ENCODE data around the gene F8. TPM values are rescaled to one million over a fixed set of nuclear protein-coding genes. Genes with fewer than 3 reads are reported as not detected.

F8 gene
- total RNA-seq, 1 experiment from 2014 or later, result 15.2 TPM

DNA sequence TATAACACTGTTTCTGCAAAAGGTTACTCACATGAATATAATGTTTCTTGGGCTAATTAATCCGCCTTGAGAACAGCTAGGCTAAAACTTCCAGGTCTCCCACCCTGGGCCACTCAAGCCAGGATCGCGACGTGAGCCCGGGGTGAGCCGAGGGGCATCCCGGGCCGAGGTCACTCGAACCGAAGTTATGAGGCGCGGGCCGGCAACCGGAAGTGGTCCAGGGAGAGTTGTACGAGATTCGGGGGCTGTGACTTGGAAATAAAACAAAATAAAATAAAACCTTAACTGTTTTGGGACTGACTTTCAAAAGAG is 48.1 kb upstream of the F8 start:
- H3K27me3 ChIP-seq (ENCODE audit: insufficient read depth, low read depth), result no peaks in the 10 kb centered on the region
- ChIA-PET CTCF (no interaction called here), POLR2A (ENCODE audit: unreplicated experiment) (no interaction called here)
- H3K9me2 ChIP-seq (ENCODE audit: insufficient read depth), result no peaks in the 10 kb centered on the region
- H3K4me3 ChIP-seq, result peak overlapping the region; percentile 67
- no peaks in the 10 kb centered on the region for H3K36me3 ChIP-seq (ENCODE audit: low read depth)
- intact Hi-C loops (cut with micrococcal nuclease; ENCODE audit: unreplicated experiment), result loop anchor here (2.0 kb wide), 1 partner anchor 44 kb away; the partner anchor contains the start of gene FUNDC2
- H4K20me1 ChIP-seq (ENCODE audit: insufficient read depth), result no peaks in the 10 kb centered on the region
- peak overlapping the region; percentile 90 for H2AFZ ChIP-seq
- TF ChIP-seq, protein P1, sequence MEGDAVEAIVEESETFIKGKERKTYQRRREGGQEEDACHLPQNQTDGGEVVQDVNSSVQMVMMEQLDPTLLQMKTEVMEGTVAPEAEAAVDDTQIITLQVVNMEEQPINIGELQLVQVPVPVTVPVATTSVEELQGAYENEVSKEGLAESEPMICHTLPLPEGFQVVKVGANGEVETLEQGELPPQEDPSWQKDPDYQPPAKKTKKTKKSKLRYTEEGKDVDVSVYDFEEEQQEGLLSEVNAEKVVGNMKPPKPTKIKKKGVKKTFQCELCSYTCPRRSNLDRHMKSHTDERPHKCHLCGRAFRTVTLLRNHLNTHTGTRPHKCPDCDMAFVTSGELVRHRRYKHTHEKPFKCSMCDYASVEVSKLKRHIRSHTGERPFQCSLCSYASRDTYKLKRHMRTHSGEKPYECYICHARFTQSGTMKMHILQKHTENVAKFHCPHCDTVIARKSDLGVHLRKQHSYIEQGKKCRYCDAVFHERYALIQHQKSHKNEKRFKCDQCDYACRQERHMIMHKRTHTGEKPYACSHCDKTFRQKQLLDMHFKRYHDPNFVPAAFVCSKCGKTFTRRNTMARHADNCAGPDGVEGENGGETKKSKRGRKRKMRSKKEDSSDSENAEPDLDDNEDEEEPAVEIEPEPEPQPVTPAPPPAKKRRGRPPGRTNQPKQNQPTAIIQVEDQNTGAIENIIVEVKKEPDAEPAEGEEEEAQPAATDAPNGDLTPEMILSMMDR (conservative IDR thresholded peaks at IDR 0.05), result no peak
- TF ChIP-seq EZH2 (IDR thresholded peaks at IDR 0.05; ENCODE audit: low read depth), result no peak
- peaks cover 61% of the 10 kb centered on the region for H3K79me2 ChIP-seq (ENCODE audit: low read depth)
- H3K4me2 ChIP-seq, result peak overlapping the region; percentile 77
- no TSS peak for BruUV-seq (replicated peaks)
- DNase-seq, result no peak
- peaks cover 12% of the 10 kb centered on the region for H3F3A ChIP-seq (ENCODE audit: insufficient read depth, low read depth)
- H3K27ac ChIP-seq, result peak overlapping the region; percentile 67
- H3K9me3 ChIP-seq (ENCODE audit: insufficient read depth, low read depth), result no peaks in the 10 kb centered on the region
- H3K4me1 ChIP-seq (replicated peaks; ENCODE audit: insufficient read depth), result peaks cover 40% of the 10 kb centered on the region

DNA sequence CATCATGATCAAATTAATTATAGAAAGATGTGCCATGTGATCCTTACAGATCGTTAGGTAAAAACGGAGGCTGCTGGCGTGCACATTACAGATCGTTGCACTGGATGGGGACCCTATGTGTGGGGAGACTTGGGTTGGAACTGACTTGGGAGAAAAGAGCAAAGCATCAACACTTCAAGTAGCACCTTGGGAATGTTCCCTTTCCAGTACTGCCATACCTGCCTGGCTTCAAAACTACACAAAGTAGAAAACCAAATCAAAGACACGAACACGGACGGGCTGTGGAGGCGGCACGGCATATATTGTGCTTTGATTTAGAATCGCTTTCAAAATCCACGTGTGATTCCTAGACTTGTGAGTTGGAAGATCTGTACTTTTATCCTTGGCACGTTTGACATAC is 47.5 kb upstream of the F8 start:
- H3K36me3 ChIP-seq (ENCODE audit: low read depth), result no peaks in the 10 kb centered on the region
- H3F3A ChIP-seq (ENCODE audit: insufficient read depth, low read depth), result peaks cover 17% of the 10 kb centered on the region
- TSS peak; percentile 77 for BruUV-seq (replicated peaks)
- H3K79me2 ChIP-seq (ENCODE audit: low read depth), result peaks cover 61% of the 10 kb centered on the region
- POLR2A ChIA-PET (ENCODE audit: unreplicated experiment), result interaction anchor here (0.6 to 0.7 kb wide), 2 partner anchors 8 to 591 kb away, joined by 4 to 6 read pairs; no protein-coding TSS in a partner anchor
- H3K9me2 ChIP-seq (ENCODE audit: insufficient read depth), result no peaks in the 10 kb centered on the region
- peak overlapping the region; percentile 67 for H3K27ac ChIP-seq
- H3K4me2 ChIP-seq, result peak overlapping the region; percentile 77
- peak overlapping the region; percentile 67 for H3K4me3 ChIP-seq
- intact Hi-C loops (cut with micrococcal nuclease; ENCODE audit: unreplicated experiment), result loop anchor here (2.0 kb wide), 1 partner anchor 43 kb away; the partner anchor contains the start of gene FUNDC2
- no peaks in the 10 kb centered on the region for H4K20me1 ChIP-seq (ENCODE audit: insufficient read depth)
- H2AFZ ChIP-seq, result peak overlapping the region; percentile 90
- TF ChIP-seq, protein P1 (conservative IDR thresholded peaks at IDR 0.05), result no peak
- TF ChIP-seq EZH2 (IDR thresholded peaks at IDR 0.05; ENCODE audit: low read depth), result no peak
- H3K4me1 ChIP-seq (replicated peaks; ENCODE audit: insufficient read depth), result peaks cover 43% of the 10 kb centered on the region
- no peaks in the 10 kb centered on the region for H3K27me3 ChIP-seq (ENCODE audit: insufficient read depth, low read depth)
- no peaks in the 10 kb centered on the region for H3K9me3 ChIP-seq (ENCODE audit: insufficient read depth, low read depth)
- CTCF ChIA-PET, result no interaction called here
- DNase-seq, result no peak

DNA sequence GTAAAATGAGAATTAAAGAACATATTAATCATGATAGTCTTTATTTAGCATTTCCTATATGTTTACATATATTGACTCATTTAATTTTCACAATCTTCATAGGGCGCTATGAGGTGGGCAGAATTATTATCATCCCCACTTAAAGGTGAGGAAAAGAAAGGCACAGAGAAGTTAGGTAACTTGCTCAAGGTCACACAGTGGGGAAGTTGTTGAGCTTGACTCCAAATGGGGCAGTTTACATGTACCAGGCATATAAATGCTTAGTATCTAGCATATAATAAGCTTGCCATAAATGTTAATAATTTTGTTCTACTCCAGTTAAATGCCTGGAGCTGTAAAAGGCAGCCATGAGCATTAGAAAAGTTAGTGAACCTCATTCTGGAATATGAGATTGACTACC is 46.9 kb upstream of the F8 start:
- intact Hi-C loops (cut with micrococcal nuclease; ENCODE audit: unreplicated experiment), result no loop called here
- ChIA-PET CTCF (no interaction called here), POLR2A (ENCODE audit: unreplicated experiment) (interaction anchor here (0.6 to 0.7 kb wide), 2 partner anchors 8 to 591 kb away, joined by 4 to 6 read pairs; no protein-coding TSS in a partner anchor)
- Histone ChIP-seq H3K4me2 (peak overlapping the region; percentile 77), H3K4me3 (peak overlapping the region; percentile 67; the same call in 1 of the 2 replicates), H3K27ac (peak overlapping the region; percentile 74; the same call in 1 of the 2 replicates), H3F3A (ENCODE audit: insufficient read depth, low read depth) (peaks cover 23% of the 10 kb centered on the region), H3K9me3 (ENCODE audit: insufficient read depth, low read depth) (no peaks in the 10 kb centered on the region), H2AFZ (no peak overlapping the region), H3K4me1 (replicated peaks; ENCODE audit: insufficient read depth) (peaks cover 50% of the 10 kb centered on the region), H3K36me3 (ENCODE audit: low read depth) (no peaks in the 10 kb centered on the region), H3K9me2 (ENCODE audit: insufficient read depth) (no peaks in the 10 kb centered on the region), H4K20me1 (ENCODE audit: insufficient read depth) (no peaks in the 10 kb centered on the region), H3K79me2 (ENCODE audit: low read depth) (peaks cover 60% of the 10 kb centered on the region), H3K27me3 (ENCODE audit: insufficient read depth, low read depth) (no peaks in the 10 kb centered on the region)
- no TSS peak for BruUV-seq (replicated peaks)
- no peak for DNase-seq
- no peak for TF ChIP-seq EZH2 (IDR thresholded peaks at IDR 0.05; ENCODE audit: low read depth)
- TF ChIP-seq, protein P1 (conservative IDR thresholded peaks at IDR 0.05), result no peak
